Measurements from ENCODE around the gene IFNL2.
"Not testable (repeated sequence)": the region's sequence is repeated elsewhere in the genome, so short reads cannot be mapped to it uniquely, and the experiment has no call there.

The IFNL2 gene

GRCh38 chr19:39306075-39306474, 37.9 kb downstream of the IFNL2 start:
- Histone ChIP-seq H3K27ac (no peak overlapping the region), H3K9me3 (ENCODE audit: low read depth, low read length) (no peaks in the 10 kb centered on the region), H3K9ac (ENCODE audit: insufficient read length) (no peak overlapping the region), H3K4me3 (no peak overlapping the region), H3K36me3 (ENCODE audit: insufficient read depth, low read length) (no peaks in the 10 kb centered on the region)
- TF ChIP-seq EZH2 (IDR thresholded peaks at IDR 0.05) = no peak
- no peak for DNase-seq (ENCODE audit: low read depth, low spot score)

- H3K9me3 ChIP-seq (ENCODE audit: low read depth, low read length) = no peaks in the 10 kb centered on the region
- no peak overlapping the region for H3K4me3 ChIP-seq
- no peak for DNase-seq (ENCODE audit: low read depth, low spot score)
- H3K27ac ChIP-seq = no peak overlapping the region
- no peak for TF ChIP-seq FOXP2 (optimal IDR thresholded peaks at IDR 0.05; ENCODE audit: control extremely low read depth, extremely low read length, insufficient read depth)
- TF ChIP-seq EZH2 (IDR thresholded peaks at IDR 0.05) = no peak
- TF ChIP-seq POLR2AphosphoS5 (IDR thresholded peaks at IDR 0.05; ENCODE audit: borderline replicate concordance, low read depth, low read length) = no peak
- H3K9ac ChIP-seq (ENCODE audit: insufficient read length) = no peak overlapping the region
- no peaks in the 10 kb centered on the region for H3K36me3 ChIP-seq (ENCODE audit: insufficient read depth, low read length)
Measured at GRCh38 chr19:39307046-39307821, 39.0 kb downstream of the IFNL2 start.

- H3K27ac ChIP-seq = no peak overlapping the region
- DNase-seq (ENCODE audit: low read depth, low spot score) = no peak
Measured at GRCh38 chr19:39307822-39308530, 39.8 kb downstream of the IFNL2 start.

GRCh38 chr19:39308531-39309304, 40.5 kb downstream of the IFNL2 start:
- Histone ChIP-seq H3K36me3 (ENCODE audit: insufficient read depth, low read length) (no peaks in the 10 kb centered on the region; the same call in 1 of the 2 replicates), H3K9me3 (ENCODE audit: low read depth, low read length) (no peaks in the 10 kb centered on the region), H3K4me3 (no peak overlapping the region), H3K9ac (ENCODE audit: insufficient read length) (no peak overlapping the region), H3K27ac (no peak overlapping the region)
- TF ChIP-seq FOXP2 (optimal IDR thresholded peaks at IDR 0.05; ENCODE audit: control extremely low read depth, extremely low read length, insufficient read depth) (no peak), EZH2 (IDR thresholded peaks at IDR 0.05) (no peak), POLR2AphosphoS5 (IDR thresholded peaks at IDR 0.05; ENCODE audit: borderline replicate concordance, low read depth, low read length) (no peak)
- no peak for DNase-seq (ENCODE audit: low read depth, low spot score)

More at GRCh38 chr19:39307822-39308530, 39.8 kb downstream of the IFNL2 start:
- TF ChIP-seq POLR2AphosphoS5 (IDR thresholded peaks at IDR 0.05; ENCODE audit: borderline replicate concordance, low read depth, low read length) (no peak), FOXP2 (optimal IDR thresholded peaks at IDR 0.05; ENCODE audit: control extremely low read depth, extremely low read length, insufficient read depth) (no peak), EZH2 (IDR thresholded peaks at IDR 0.05) (no peak)
- H3K9me3 ChIP-seq (ENCODE audit: low read depth, low read length) = no peaks in the 10 kb centered on the region
- H3K36me3 ChIP-seq (ENCODE audit: insufficient read depth, low read length) = no peaks in the 10 kb centered on the region
- H3K9ac ChIP-seq (ENCODE audit: insufficient read length) = no peak overlapping the region
- H3K4me3 ChIP-seq = no peak overlapping the region

GRCh38 chr19:39309305-39309670, 41.1 kb downstream of the IFNL2 start:
- not testable (repeated sequence) for DNase-seq (ENCODE audit: low read depth, low spot score); H3K9ac ChIP-seq (ENCODE audit: insufficient read length); H3K36me3 ChIP-seq (ENCODE audit: insufficient read depth, low read length); H3K4me3 ChIP-seq; H3K9me3 ChIP-seq (ENCODE audit: low read depth, low read length); H3K27ac ChIP-seq

GRCh38 chr19:39310558-39311311, 42.5 kb downstream of the IFNL2 start:
- H3K4me3 ChIP-seq = no peak overlapping the region
- H3K36me3 ChIP-seq (ENCODE audit: insufficient read depth, low read length) = no peaks in the 10 kb centered on the region; the same call in 1 of the 2 replicates
- TF ChIP-seq POLR2AphosphoS5 (IDR thresholded peaks at IDR 0.05; ENCODE audit: borderline replicate concordance, low read depth, low read length) (no peak), EZH2 (IDR thresholded peaks at IDR 0.05) (no peak), FOXP2 (optimal IDR thresholded peaks at IDR 0.05; ENCODE audit: control extremely low read depth, extremely low read length, insufficient read depth) (no peak)
- H3K9me3 ChIP-seq (ENCODE audit: low read depth, low read length) = no peaks in the 10 kb centered on the region
- no peak for DNase-seq (ENCODE audit: low read depth, low spot score)
- no peak overlapping the region for H3K9ac ChIP-seq (ENCODE audit: insufficient read length)
- H3K27ac ChIP-seq = no peak overlapping the region

GRCh38 chr19:39314016-39314728, 46.0 kb downstream of the IFNL2 start:
- no peak overlapping the region for H3K4me3 ChIP-seq
- no peak overlapping the region for H3K9ac ChIP-seq (ENCODE audit: insufficient read length)
- H3K36me3 ChIP-seq (ENCODE audit: insufficient read depth, low read length) = no peaks in the 10 kb centered on the region; the same call in 1 of the 2 replicates
- no peak overlapping the region for H3K27ac ChIP-seq
- no peaks in the 10 kb centered on the region for H3K9me3 ChIP-seq (ENCODE audit: low read depth, low read length)
- no peak for TF ChIP-seq POLR2AphosphoS5 (IDR thresholded peaks at IDR 0.05; ENCODE audit: borderline replicate concordance, low read depth, low read length)
- no peak for TF ChIP-seq EZH2 (IDR thresholded peaks at IDR 0.05)
- no peak for TF ChIP-seq FOXP2 (optimal IDR thresholded peaks at IDR 0.05; ENCODE audit: control extremely low read depth, extremely low read length, insufficient read depth)
- DNase-seq (ENCODE audit: low read depth, low spot score) = no peak
